ENCODE measurements around the gene ITK. TPM values are rescaled to one million over a fixed set of nuclear protein-coding genes. Genes with fewer than 3 reads are reported as not detected.

Gene ITK
- total and polyA plus RNA-seq, 4 donors = 0.35 to 1.5 (median 0.43) TPM

DNA sequence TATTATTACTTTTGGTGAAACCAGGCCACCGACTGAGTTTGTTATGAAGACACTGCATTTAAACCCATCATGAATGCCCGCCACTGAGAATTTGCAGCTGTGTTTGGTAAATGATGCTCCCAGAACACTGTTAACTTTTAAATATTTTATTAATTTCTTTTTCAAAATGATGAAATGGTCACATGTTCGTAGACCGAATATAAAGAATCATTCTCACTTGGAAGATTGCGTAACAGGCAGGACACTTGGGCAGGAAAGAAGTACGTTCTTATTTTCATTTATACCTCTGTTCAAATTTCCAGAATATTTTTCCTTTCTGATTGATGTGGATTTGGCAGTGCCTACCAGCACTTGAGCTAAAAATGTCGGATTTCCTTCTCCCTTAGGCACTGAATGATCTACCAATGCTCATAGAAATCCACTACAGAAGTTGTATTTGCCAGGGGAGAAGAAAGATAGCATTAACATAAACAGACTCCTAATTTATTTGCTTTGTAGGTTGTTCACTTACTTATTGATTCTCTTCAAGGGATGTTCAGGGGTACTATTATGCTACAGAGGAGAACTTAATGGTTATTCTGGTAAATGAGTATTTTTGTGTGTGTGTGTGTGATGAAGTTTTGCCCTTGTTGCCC lies 99.1 kb downstream of the ITK start:
- Histone ChIP-seq H3K27me3 (ENCODE audit: control insufficient read depth in 4 of 4, insufficient read depth in 4 of 4, low read length in 3 of 4) (no peaks in the 10 kb centered on the region), H3K9ac (ENCODE audit: low read depth in 1 of 2, low read length in 2 of 2) (no peak overlapping the region), H3K4me3 (ENCODE audit: low read depth in 1 of 3, low read length in 3 of 3) (no peak overlapping the region), H3K9me3 (ENCODE audit: control insufficient read depth in 4 of 4, low read length in 3 of 4) (no peaks in the 10 kb centered on the region), H3K4me1 (ENCODE audit: control insufficient read depth in 4 of 4, insufficient read depth in 4 of 4, low read length in 3 of 4) (no peaks in the 10 kb centered on the region), H3K36me3 (ENCODE audit: control insufficient read depth in 4 of 4, insufficient read depth in 3 of 4, low read depth in 1 of 4, low read length in 3 of 4) (no peaks in the 10 kb centered on the region), H3K27ac (ENCODE audit: low read depth in 1 of 2, low read length in 2 of 2) (no peak overlapping the region)
- TF ChIP-seq RXRA (IDR thresholded peaks at IDR 0.05) = no peak
- TF ChIP-seq FOXA1 (IDR thresholded peaks at IDR 0.05) = no peak
- no peak for TF ChIP-seq TAF1 (conservative IDR thresholded peaks at IDR 0.05)
- no peak for TF ChIP-seq HNF4A (conservative IDR thresholded peaks at IDR 0.05)
- TF ChIP-seq, protein P1, sequence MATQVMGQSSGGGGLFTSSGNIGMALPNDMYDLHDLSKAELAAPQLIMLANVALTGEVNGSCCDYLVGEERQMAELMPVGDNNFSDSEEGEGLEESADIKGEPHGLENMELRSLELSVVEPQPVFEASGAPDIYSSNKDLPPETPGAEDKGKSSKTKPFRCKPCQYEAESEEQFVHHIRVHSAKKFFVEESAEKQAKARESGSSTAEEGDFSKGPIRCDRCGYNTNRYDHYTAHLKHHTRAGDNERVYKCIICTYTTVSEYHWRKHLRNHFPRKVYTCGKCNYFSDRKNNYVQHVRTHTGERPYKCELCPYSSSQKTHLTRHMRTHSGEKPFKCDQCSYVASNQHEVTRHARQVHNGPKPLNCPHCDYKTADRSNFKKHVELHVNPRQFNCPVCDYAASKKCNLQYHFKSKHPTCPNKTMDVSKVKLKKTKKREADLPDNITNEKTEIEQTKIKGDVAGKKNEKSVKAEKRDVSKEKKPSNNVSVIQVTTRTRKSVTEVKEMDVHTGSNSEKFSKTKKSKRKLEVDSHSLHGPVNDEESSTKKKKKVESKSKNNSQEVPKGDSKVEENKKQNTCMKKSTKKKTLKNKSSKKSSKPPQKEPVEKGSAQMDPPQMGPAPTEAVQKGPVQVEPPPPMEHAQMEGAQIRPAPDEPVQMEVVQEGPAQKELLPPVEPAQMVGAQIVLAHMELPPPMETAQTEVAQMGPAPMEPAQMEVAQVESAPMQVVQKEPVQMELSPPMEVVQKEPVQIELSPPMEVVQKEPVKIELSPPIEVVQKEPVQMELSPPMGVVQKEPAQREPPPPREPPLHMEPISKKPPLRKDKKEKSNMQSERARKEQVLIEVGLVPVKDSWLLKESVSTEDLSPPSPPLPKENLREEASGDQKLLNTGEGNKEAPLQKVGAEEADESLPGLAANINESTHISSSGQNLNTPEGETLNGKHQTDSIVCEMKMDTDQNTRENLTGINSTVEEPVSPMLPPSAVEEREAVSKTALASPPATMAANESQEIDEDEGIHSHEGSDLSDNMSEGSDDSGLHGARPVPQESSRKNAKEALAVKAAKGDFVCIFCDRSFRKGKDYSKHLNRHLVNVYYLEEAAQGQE (IDR thresholded peaks at IDR 0.05) = no peak
- no peak for TF ChIP-seq HNF4G (IDR thresholded peaks at IDR 0.05)
- no peak for TF ChIP-seq JUND (IDR thresholded peaks at IDR 0.05)
- TF ChIP-seq, protein P2, sequence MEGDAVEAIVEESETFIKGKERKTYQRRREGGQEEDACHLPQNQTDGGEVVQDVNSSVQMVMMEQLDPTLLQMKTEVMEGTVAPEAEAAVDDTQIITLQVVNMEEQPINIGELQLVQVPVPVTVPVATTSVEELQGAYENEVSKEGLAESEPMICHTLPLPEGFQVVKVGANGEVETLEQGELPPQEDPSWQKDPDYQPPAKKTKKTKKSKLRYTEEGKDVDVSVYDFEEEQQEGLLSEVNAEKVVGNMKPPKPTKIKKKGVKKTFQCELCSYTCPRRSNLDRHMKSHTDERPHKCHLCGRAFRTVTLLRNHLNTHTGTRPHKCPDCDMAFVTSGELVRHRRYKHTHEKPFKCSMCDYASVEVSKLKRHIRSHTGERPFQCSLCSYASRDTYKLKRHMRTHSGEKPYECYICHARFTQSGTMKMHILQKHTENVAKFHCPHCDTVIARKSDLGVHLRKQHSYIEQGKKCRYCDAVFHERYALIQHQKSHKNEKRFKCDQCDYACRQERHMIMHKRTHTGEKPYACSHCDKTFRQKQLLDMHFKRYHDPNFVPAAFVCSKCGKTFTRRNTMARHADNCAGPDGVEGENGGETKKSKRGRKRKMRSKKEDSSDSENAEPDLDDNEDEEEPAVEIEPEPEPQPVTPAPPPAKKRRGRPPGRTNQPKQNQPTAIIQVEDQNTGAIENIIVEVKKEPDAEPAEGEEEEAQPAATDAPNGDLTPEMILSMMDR (IDR thresholded peaks at IDR 0.05; ENCODE audit: low read depth, low read length, missing input control) = no peak
- no peak for DNase-seq (ENCODE audit: low spot score)
- 82% methylated on average over 7 of the region's 7 CpGs for WGBS

DNA sequence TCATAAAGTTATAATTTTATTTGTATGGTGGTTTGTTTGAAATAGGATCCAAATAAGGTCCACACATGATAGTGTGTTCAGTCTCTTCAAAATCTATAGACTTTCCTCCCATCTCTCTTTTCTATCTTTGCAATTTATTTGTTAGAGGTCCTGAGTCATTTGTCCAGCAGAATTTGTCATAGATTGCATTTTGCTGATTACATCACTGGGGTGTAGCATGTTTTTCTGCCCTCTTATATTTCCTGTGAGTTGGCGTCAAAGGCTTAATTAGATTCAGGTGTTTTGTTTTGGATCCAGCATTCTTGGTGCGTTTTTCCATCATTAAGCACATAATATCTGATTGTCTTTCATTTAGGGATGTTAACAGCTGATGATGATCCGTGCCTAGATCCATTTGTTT lies 100.3 kb downstream of the ITK start:
- H3K9me3 ChIP-seq (ENCODE audit: control insufficient read depth in 4 of 4, low read length in 3 of 4) = no peaks in the 10 kb centered on the region
- no peak overlapping the region for H3K4me3 ChIP-seq (ENCODE audit: low read depth in 1 of 3, low read length in 3 of 3)
- H3K27me3 ChIP-seq (ENCODE audit: control insufficient read depth in 4 of 4, insufficient read depth in 4 of 4, low read length in 3 of 4) = no peaks in the 10 kb centered on the region
- no peaks in the 10 kb centered on the region for H3K36me3 ChIP-seq (ENCODE audit: control insufficient read depth in 4 of 4, insufficient read depth in 3 of 4, low read depth in 1 of 4, low read length in 3 of 4)
- WGBS = 88% methylated on average over 3 of the region's 3 CpGs
- TF ChIP-seq RAD21 (IDR thresholded peaks at IDR 0.05) = no peak
- TF ChIP-seq, protein P3, sequence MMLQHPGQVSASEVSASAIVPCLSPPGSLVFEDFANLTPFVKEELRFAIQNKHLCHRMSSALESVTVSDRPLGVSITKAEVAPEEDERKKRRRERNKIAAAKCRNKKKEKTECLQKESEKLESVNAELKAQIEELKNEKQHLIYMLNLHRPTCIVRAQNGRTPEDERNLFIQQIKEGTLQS (IDR thresholded peaks at IDR 0.05) = no peak
- TF ChIP-seq, protein P4, sequence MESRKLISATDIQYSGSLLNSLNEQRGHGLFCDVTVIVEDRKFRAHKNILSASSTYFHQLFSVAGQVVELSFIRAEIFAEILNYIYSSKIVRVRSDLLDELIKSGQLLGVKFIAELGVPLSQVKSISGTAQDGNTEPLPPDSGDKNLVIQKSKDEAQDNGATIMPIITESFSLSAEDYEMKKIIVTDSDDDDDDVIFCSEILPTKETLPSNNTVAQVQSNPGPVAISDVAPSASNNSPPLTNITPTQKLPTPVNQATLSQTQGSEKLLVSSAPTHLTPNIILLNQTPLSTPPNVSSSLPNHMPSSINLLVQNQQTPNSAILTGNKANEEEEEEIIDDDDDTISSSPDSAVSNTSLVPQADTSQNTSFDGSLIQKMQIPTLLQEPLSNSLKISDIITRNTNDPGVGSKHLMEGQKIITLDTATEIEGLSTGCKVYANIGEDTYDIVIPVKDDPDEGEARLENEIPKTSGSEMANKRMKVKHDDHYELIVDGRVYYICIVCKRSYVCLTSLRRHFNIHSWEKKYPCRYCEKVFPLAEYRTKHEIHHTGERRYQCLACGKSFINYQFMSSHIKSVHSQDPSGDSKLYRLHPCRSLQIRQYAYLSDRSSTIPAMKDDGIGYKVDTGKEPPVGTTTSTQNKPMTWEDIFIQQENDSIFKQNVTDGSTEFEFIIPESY (IDR thresholded peaks at IDR 0.05) = no peak
- no peak for TF ChIP-seq JUND (IDR thresholded peaks at IDR 0.05)
- no peak for TF ChIP-seq FOXA1 (IDR thresholded peaks at IDR 0.05)
- TF ChIP-seq RXRA (IDR thresholded peaks at IDR 0.05) = no peak
- no peak for TF ChIP-seq HNF4G (IDR thresholded peaks at IDR 0.05)
- TF ChIP-seq, protein P1 (IDR thresholded peaks at IDR 0.05) = no peak
- TF ChIP-seq YY1 (IDR thresholded peaks at IDR 0.05) = no peak
- TF ChIP-seq SP1 (IDR thresholded peaks at IDR 0.05) = no peak
- no peak for TF ChIP-seq TAF1 (conservative IDR thresholded peaks at IDR 0.05)
- TF ChIP-seq, protein P2 (IDR thresholded peaks at IDR 0.05; ENCODE audit: low read depth, low read length, missing input control) = no peak
- no peak for TF ChIP-seq HNF4A (conservative IDR thresholded peaks at IDR 0.05)
- TF ChIP-seq FOXA2 (IDR thresholded peaks at IDR 0.05) = no peak
- TF ChIP-seq EGR1 (IDR thresholded peaks at IDR 0.05; ENCODE audit: low read depth in 2 of 2) = no peak
- no peak for TF ChIP-seq NR2F2 (IDR thresholded peaks at IDR 0.05)
- peaks cover 0 to 6% (median 2%) of the 10 kb centered on the region in 4 donors for H3K4me1 ChIP-seq (ENCODE audit: control insufficient read depth in 4 of 4, insufficient read depth in 4 of 4, low read length in 3 of 4)
- H3K9ac ChIP-seq (ENCODE audit: low read depth in 1 of 2, low read length in 2 of 2) = no peak overlapping the region
- H3K27ac ChIP-seq (ENCODE audit: low read depth in 1 of 2, low read length in 2 of 2) = no peak overlapping the region
- no peak for DNase-seq (ENCODE audit: low spot score)
